ENCODE data around the gene CADPS2. TPM values are rescaled to one million over a fixed set of nuclear protein-coding genes. Genes with fewer than 3 reads are reported as not detected.

The CADPS2 gene
- total and polyA plus RNA-seq, 2 of the 4 experiments (the other 2 are of a cell fraction), result 0.10 to 0.54 TPM

DNA sequence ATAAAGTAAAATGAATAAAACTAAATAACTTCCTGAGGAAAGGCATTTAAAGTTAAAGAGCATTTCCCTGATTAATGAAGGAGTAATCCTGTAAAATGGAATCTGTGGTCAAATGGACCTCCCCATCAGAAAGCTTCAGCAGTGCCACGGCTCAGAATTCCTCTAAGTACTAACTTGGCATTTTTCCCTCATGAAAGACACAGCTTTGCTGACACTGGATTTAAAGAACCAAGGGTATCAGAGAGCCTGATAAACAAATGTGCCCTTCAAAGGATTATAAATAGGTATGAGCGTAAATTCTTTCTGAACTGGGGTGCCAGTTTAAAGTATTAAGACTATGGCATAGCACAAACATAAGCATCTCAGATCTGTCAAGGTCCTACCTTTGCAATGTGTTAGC, 159.4 kb downstream of the CADPS2 start:
- no peak overlapping the region for H2AK5ac ChIP-seq (ENCODE audit: low read depth, low read length)
- H2BK120ac ChIP-seq (ENCODE audit: low read depth, low read length), result no peak overlapping the region
- TF ChIP-seq, protein P1, sequence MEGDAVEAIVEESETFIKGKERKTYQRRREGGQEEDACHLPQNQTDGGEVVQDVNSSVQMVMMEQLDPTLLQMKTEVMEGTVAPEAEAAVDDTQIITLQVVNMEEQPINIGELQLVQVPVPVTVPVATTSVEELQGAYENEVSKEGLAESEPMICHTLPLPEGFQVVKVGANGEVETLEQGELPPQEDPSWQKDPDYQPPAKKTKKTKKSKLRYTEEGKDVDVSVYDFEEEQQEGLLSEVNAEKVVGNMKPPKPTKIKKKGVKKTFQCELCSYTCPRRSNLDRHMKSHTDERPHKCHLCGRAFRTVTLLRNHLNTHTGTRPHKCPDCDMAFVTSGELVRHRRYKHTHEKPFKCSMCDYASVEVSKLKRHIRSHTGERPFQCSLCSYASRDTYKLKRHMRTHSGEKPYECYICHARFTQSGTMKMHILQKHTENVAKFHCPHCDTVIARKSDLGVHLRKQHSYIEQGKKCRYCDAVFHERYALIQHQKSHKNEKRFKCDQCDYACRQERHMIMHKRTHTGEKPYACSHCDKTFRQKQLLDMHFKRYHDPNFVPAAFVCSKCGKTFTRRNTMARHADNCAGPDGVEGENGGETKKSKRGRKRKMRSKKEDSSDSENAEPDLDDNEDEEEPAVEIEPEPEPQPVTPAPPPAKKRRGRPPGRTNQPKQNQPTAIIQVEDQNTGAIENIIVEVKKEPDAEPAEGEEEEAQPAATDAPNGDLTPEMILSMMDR (conservative IDR thresholded peaks at IDR 0.05; ENCODE audit: low read depth, low read length), result no peak
- TF ChIP-seq CHD1 (IDR thresholded peaks at IDR 0.05; ENCODE audit: low read depth, low read length), result no peak
- no peak for TF ChIP-seq FOS (IDR thresholded peaks at IDR 0.05; ENCODE audit: low read depth, low read length)
- no peak for TF ChIP-seq USF2 (IDR thresholded peaks at IDR 0.05; ENCODE audit: low read depth, low read length)
- no peak for TF ChIP-seq MAFK (IDR thresholded peaks at IDR 0.05; ENCODE audit: low read depth, low read length)
- no peak for TF ChIP-seq RFX5 (IDR thresholded peaks at IDR 0.05; ENCODE audit: low read depth, low read length)
- TF ChIP-seq SMC3 (IDR thresholded peaks at IDR 0.05; ENCODE audit: low read depth, low read length), result no peak
- no peak overlapping the region for H2BK5ac ChIP-seq (ENCODE audit: low read depth, low read length, poor library complexity, severe bottlenecking)
- no peaks in the 10 kb centered on the region; the same call in 1 of the 2 replicates for H3K9me3 ChIP-seq (ENCODE audit: control insufficient read depth, insufficient read depth, low read length)
- H3K4me3 ChIP-seq (ENCODE audit: insufficient read depth, low read depth, low read length), result no peak overlapping the region
- H3K27ac ChIP-seq (ENCODE audit: insufficient read depth, low read length), result no peak overlapping the region
- no peak for DNase-seq
- no peak overlapping the region for H3K23ac ChIP-seq (ENCODE audit: low read depth, low read length)
- WGBS, 2 experiments (ENCODE audit: extremely low coverage in 2 of 2, insufficient read length in 1 of 2), result no CpG with 5 or more reads among the region's 2 CpGs
- no peak for ATAC-seq (ENCODE audit: low read depth)
- ChIA-PET POLR2A (ENCODE audit: unreplicated experiment) (no interaction called here), CTCF (no interaction called here)
- H2BK15ac ChIP-seq (ENCODE audit: low read depth, low read length), result no peak overlapping the region
- no peaks in the 10 kb centered on the region for H3K36me3 ChIP-seq (ENCODE audit: control insufficient read depth, insufficient read depth, low read length)
- no peaks in the 10 kb centered on the region for H3K27me3 ChIP-seq (ENCODE audit: control insufficient read depth, insufficient read depth, low read length)
- H4K8ac ChIP-seq (ENCODE audit: low read depth in 2 of 2, low read length in 2 of 2), result no peak overlapping the region
- dilution Hi-C loops (cut with HindIII; ENCODE audit: low sequenced_read_pairs, unreplicated experiment) (no loop called here), in situ Hi-C loops (cut with MboI; ENCODE audit: low sequenced_read_pairs) (no loop called here), intact Hi-C loops (cut with micrococcal nuclease) (no loop called here)
- no peak overlapping the region for H3K18ac ChIP-seq (ENCODE audit: low read depth, low read length)
- H4K5ac ChIP-seq (ENCODE audit: low read depth, low read length), result no peak overlapping the region
- no peaks in the 10 kb centered on the region for H3K79me1 ChIP-seq (ENCODE audit: low read depth in 1 of 2, low read length in 2 of 2)
- H3K4me1 ChIP-seq (ENCODE audit: control insufficient read depth, insufficient read depth, low read length), result no peaks in the 10 kb centered on the region
- no peak overlapping the region for H3K56ac ChIP-seq (ENCODE audit: extremely low read depth, insufficient read depth, low read length)
- no peaks in the 10 kb centered on the region for H4K20me1 ChIP-seq (ENCODE audit: insufficient read depth, low read length)
- no peak overlapping the region for H3K4ac ChIP-seq (ENCODE audit: low read depth, low read length)
- no peak overlapping the region for H2AFZ ChIP-seq (replicated peaks; ENCODE audit: low read length, poor library complexity)
- H3K9me1 ChIP-seq (ENCODE audit: insufficient read depth, low read length), result no peaks in the 10 kb centered on the region
- H2BK20ac ChIP-seq (ENCODE audit: low read depth, low read length), result no peak overlapping the region
- no TSS peak for BruUV-seq (replicated peaks)
- no peak overlapping the region for H2AK9ac ChIP-seq (replicated peaks; ENCODE audit: low read depth, low read length, poor library complexity)
- H4K91ac ChIP-seq (ENCODE audit: insufficient read depth, low read depth, low read length), result no peak overlapping the region
- no peak overlapping the region for H3K9ac ChIP-seq (ENCODE audit: low read depth, low read length)
- H3K14ac ChIP-seq (replicated peaks; ENCODE audit: low read depth, low read length), result no peak overlapping the region
- H3K4me2 ChIP-seq (ENCODE audit: low read depth, low read length), result no peak overlapping the region
